GM18499 (cell line): ENCODE results near the gene ADGRV1.
"Not testable (repeated sequence)": the region's sequence is repeated elsewhere in the genome, so short reads cannot be mapped to it uniquely, and the experiment has no call there.

ENCODE experiments used
- ATAC-seq: cut with Tn5 transposase; IDR thresholded peaks from one replicate; pipeline ENCODE4 v1.9.1; 2021; ENCODE audit warnings: moderate number of reproducible peaks; ENCODE audit not compliant: insufficient read depth, unreplicated experiment

ADGRV1 gene

DNA sequence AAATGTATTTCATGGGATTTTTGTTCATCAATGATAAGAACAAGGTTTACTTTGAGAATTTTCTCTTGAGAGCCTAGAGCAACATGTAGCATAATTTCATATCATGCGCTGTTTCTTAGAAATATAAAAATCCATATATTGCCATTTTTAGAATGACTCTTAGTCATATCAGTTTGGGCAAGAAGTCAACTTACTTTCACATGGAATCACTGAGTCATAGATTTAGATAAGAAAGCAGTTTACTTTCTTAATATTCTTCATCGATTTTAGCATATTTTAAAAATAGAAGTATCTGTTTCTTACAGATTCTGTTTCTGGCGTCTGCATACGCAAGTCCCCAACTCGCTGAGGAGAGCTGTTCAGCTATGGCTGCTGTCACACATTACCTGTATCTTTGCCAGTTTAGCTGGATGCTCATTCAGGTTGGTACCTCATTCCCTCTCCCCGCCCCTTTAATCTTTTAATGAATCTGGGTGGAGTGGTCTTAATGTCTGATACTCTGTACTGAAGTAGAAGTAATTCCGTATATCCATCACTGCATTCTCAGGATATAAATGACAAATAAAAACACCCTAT, 406.6 kb downstream of the ADGRV1 start:
- ATAC-seq: no peak

DNA sequence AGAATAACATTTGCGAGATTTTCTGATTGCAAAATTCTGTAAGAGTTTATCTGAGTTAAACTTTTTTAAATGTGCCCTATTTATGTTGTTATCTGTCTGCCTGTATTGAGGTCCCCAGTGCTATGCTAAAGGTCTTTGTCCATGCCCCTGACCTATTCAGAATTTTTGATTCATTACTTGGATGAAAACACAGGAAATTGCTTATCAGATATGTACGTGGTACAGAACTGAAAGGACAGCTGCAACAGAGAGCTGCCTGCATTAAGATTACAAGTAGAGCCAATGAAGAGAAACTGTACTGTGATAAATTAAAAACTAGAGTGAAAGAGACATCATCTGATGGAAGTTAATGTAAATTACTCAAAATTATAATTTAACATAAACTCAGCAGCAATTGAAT, 408.8 kb downstream of the ADGRV1 start:
- ATAC-seq: no peak

DNA sequence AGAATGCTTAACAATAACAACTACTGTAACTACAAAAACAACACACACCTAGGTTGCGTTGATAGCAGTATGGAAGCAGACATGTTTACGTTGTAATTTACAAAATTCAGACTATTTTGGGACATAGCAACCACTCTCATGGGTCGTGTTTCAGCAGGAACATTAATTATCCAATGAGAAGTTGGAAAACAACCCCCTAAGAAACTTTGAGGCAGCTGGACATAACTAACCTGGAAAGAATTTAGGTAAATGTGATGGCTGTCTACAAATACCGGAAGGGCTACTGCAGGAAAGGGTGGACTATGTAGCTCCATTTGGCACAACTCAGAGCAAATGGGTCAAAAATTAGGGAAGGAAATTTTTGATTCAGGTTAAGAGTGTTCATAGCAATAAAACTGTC, 409.3 kb downstream of the ADGRV1 start:
- ATAC-seq: no peak

DNA sequence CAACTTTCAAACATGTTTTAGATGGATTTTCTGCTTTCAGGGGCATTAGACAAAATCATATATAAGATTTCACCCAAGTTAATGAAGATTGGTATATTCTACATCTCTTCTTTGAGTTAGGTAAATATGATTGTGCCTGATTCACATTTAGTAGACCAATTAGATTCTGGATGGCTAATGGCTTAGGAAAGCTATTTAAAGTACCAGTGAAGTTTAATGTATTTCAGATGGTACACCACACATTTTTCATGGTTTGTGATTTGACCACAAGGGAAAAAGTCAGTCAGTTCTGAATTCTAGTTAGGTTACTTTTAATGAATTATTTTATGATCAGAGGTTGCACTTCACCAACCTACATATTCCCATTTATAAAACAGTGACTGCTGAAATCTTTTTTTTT, 409.7 kb downstream of the ADGRV1 start:
- no peak for ATAC-seq

DNA sequence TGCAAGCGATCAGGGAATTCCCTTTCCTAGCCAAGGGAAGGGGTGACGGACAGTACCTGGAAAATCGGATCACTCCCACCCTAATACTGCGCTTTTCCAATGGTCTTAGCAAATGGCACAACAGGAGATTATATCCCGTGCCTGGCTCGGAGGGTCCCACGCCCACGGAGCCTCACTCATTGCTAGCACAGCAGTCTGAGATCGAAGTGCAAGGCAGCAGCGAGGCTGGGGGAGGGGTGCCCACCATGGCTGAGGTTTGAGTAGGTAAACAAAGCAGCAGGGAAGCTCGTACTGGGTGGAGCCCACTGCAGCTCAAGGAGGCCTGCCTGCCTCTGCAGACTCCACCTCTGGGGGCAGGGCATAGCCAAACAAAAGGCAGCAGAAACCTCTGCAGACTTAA, 411.3 kb downstream of the ADGRV1 start:
- ATAC-seq: not testable (repeated sequence)

DNA sequence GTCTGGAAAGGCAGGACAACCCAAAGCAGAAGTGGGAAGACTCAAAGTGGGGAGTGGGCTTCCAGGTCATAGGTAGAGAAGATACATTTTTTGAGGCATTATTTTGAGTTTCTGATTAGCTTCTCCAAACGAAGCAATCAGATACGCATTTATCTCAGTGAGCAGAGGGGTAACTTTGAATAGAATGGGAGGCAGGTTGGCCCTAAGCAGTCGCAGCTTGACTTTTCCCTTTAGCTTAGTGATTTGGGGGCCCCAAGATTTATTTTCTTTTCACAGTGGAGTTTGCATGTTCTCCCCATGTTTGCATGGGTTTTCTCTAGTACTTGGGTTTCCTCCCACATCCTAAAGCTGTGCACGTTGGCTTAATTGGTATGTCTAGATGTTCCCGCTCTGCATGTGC, 422.6 kb downstream of the ADGRV1 start:
- ATAC-seq: no peak

DNA sequence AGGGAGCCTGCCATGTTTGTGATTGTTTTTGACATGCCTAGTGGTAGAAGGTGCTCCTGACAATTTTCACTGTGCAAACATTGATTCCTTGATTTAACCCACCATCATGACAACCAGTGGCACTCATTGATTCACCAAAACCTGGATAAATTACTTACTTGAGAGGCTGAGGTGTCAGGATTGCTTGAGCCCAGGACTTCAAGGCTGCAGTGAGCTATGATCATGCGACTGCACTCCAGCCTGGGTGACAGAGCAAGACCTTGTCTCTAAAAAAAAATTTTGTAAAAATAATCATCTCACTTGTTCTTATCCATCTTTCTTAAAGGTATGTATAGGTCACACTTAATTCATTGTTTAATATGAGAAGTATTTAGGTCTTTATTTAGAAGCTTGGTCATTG, 423.2 kb downstream of the ADGRV1 start:
- no peak for ATAC-seq

DNA sequence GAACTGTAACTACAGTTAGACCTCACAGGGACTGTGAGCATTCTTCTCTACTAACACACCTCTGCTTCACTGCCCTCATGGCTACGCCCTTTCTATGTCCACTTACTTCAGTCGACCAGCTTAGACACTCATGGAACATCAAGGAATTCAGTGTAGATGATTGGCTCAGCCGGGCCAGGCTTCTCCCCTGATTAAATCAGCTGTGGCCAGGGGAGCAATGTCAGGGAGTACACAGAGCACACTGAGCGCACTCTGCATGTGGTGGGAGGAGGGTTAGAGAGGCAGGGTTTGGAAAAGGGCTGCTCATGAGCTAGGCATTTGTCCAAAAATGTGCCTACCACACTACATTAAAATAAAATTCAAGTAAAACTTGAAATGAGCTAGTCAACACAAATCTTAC, 424.0 kb downstream of the ADGRV1 start:
- no peak for ATAC-seq

DNA sequence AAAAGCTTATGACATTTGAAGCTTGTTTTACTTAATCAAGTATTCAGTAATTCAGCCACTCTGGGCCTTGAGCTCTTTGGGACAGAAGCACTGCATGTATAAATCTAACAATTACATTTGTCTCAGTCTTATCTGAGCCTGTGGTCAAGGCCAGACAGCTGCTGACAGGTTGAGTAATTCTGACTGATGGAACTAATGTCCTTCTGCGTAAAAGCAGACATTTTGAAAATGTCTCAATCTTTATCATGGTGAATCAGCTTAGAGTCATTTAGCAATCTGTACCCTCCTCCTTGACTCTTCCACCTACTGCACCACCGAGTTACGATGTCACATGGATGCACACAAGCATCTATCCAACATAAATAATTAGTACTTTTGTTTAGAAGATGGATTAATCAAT, 424.6 kb downstream of the ADGRV1 start:
- no peak for ATAC-seq

DNA sequence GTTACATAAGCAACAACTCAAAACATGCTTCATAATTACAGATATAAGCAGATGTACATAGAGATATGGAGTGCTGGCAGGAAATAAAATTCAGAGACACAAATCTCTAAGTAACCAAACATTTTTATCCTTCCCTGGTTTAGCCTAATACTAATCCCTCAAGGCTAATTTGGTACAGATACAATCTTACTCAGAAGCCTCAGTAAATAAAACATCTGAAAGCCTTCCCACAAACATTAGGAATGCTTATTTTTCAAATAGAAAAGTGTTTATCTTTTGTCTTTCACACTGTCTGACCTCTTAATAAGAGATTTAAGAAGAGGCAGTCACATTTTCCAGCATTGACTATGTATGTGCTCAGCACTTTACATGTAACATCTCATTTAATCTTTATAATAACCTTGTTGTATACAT, 425.1 kb downstream of the ADGRV1 start:
- ATAC-seq: no peak

DNA sequence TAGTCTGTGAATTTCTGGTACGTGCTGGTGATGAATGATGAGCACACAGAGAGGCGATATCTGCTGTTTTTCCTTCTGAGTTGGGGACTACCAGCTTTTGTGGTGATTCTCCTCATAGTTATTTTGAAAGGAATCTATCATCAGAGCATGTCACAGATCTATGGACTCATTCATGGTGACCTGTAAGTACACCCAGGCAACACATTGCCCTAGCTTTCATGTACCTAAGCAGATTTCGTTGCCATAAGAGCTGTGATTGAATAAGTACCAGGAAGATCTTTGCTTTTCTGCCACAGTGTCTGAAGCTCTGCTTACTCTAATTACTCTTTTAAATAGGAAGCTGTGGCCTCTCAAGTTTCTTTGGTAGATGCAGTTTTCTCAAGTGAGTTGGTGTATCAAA, 426.7 kb downstream of the ADGRV1 start:
- no peak for ATAC-seq

DNA sequence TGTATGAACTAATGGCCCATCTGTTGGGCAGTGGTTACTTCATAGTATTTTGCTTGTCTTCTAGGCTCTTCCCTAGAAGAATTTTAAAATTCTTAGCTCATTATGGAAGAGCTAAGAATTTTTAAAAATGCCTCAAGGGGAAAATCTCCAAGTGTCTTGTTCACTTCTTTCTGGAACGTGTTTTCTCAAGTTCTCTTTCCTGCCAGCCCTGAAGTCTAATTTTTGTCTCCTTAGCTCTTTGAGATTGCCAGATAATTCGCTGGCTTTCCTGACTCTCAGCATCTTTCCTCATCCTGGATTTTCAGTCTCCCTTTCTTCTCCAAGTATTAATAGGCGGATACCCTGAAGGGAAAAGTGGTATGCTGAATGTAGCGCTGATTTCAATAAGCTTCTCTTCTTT, 429.1 kb downstream of the ADGRV1 start:
- no peak for ATAC-seq

DNA sequence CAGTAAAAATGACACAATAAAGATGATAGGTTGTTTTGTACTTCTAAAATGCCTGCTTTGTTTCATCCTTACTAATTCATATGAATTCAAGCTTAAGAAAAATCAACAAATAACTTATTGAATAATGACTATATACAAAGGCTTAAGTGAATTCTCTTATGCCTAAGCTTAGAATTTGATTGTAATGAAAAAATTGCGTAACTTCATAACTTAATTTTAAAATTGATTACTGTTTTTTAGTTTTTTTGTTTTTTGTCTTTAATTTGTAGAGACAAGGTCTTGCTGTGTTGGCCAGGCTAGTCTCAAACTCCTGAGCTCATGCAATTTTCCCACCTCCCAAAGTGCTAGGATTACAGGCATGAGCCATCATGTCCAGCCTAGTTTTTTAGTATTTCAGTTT, 432.6 kb downstream of the ADGRV1 start:
- ATAC-seq: no peak

DNA sequence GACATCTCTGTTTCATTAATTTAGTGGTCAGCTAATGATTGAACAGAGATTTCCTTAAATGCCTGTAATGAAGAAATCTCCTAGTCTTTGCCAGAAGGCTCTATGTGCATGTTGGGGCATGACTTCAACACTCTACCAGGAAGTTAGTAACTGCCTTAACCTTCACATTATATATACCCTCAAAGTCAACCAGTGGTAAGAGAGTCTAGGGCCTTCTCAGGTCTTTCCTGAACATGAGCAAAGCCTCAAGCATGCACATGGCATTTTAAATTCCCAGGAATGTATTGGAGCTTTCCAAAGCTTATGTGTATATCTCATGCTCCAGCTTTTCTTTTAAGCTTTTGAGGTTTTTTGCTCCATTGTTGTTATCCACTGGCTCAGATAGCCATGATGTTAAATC, 436.2 kb downstream of the ADGRV1 start:
- no peak for ATAC-seq

DNA sequence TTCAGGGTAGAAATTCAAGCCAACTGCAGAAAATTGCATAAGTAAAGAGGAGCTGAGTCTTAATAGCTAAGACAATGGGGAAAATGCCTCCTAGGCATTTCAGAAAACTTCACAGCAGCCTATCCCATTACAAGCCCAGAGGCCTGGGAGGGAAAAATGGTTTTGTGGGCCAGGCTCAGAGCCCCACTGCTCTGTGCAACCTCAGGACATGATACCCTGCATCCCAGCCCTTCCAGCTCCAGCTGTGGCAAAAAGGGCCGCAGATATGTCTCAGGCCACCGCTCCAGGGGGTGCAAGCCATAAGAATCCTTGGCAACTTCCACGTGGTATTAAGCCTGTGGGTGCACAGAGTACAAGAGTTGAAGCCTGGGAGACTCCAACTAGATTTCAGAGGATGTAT, 437.5 kb downstream of the ADGRV1 start:
- ATAC-seq: no peak

DNA sequence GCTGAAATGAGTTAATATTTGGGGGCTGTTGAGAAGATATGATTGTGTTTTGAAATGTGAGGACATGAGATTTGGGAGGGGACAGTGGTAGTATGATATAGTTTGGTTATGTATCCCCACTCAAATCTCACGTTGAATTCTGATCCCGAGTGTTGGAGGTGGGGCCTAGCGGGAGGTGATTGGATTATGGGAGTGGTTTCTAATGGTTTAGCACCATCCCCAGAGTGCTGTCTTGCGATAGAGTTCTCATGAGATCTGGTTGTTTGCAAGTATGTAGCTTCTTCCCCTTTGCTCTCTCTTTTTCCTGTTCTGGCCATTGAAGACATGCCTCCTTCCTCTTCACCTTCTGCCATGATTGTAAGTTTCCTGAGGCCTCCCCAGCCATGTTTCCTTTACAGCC, 438.5 kb downstream of the ADGRV1 start:
- no peak for ATAC-seq

DNA sequence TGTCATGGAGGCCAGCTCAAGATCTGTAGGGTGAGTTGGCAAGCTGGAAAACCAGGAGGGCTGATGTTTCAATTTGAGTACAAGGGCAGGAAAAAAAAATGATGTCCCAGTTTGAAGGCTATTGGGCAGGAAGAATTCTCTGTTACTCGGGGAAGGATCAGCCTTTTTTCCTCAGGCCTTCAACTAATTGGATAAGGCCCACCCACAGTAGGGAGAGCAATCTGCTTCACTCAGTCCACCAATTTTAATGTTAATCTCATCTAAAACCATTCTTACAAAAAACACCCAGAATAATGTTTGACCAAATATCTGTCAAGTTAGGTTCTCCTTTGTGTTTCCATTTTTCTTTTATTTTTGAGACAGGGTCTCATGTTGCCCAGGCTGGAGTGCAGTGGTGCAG, 442.1 kb downstream of the ADGRV1 start:
- ATAC-seq: no peak

DNA sequence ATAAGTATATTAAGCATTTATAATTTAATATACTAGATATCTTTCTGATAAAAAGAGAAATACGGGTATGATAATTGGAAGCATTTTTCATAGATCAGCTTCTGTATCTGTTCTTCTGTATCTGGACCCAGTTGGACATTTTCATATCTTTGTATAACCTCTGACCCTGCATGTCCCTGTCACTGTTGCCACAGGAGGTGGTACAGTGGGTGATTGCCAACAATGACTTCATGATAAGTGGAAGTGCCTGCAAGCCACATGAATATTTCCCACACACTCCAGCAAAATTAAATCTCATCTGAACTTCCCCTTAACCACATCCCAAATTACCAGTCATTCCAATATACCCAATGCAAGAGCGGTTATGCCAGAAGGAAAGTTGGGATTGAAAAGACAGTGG, 448.1 kb downstream of the ADGRV1 start:
- ATAC-seq: no peak

DNA sequence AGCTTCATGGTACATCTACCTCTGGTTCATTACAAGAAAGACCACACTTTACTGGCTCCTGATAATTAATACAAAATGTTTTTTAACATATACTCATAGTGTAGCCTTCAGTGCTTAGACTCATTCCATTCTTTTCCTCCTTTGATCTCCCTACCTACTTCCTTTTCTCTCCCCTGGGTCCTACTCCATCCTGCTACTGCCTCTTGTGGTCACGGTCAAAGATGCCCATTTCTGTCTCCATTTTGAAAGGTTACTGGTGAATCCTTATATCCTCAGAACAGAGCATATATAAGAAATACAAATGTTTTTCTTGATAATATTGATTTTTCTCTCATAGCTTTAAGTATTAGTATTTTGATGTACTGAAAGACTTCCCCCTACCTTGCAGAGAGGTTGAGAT, 448.7 kb downstream of the ADGRV1 start:
- no peak for ATAC-seq

DNA sequence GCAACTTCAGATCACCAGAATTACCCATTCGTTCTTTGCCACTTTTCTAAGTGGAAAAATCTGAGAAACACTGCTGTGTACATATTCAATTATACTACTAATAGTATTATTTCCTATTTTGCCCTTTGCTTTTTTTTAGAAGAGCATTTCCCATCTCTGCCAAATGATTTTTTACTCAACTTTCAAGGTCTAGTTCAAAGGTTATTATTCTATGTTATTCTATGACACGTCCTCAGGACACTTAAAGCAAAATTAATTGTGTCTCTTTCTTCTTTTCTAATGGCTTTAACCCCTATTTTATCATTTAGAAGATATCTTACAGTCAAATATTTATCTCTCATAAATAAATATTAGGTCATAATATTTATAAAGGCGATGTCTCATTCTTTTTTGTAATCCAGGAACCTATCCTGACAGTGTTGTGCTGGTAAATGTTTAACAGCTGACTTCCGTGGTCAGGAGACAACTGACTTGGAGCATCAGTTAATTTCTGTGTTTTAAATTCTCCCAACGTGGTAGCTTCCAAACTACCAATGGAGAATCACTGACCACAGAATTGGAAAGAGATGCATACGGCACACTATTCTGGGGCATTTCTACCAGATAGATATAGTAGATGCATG, 449.3 kb downstream of the ADGRV1 start:
- no peak for ATAC-seq

DNA sequence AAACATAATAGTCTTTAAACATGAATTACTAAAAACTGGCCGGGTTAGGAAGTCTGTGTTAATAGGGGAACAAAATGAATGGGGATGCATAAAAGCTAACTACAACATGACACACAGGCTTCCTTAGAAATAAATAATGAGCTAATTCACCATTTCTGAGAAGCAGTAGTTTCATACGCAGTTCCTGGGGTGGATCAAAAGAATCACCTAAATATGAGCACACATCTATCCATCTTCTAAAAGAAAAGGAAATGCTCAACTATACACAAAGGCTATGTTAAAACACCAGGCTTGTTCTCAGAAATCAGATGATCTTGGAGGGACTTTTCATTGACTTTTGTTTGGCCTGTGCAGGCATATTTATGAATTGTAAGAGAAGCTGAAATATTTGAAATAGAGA, 451.5 kb downstream of the ADGRV1 start:
- ATAC-seq: no peak

DNA sequence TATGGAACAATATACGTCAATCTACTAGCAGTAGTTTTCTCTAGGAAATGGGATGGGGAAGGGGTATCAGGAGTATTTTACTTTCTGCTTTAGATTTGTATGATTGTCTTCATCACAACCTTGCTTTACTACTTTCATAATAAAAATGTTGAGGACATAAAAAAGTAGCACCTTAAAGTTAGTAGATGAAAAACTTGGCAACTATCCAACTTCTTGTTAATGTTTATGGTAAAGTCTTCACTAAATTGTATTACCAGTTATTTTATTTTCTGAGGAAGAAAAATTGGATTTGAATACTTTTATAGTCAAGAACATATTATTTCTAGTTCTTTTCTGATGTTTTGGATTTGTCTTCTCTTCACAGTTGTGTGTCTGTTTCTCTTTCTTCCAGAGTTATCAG, 452.4 kb downstream of the ADGRV1 start:
- no peak for ATAC-seq

DNA sequence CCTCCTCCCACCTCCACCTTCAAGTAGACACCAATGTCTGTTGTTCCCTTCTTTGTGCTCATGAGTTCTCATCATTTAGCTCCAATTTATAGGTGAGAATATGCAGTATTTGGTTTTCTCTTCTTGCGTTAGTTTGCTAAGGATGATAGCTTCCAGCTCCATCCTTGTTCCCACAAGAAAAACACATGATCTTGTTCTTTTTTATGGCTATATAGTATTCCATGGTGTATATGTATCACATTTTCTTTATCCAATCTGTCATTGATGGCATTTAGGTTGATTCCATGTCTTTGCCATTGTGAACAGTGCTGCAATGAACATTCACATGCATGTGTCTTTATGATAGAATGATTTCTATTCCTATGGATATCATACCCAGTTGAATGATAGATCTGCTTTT, 454.3 kb downstream of the ADGRV1 start:
- not testable (repeated sequence) for ATAC-seq
